ENCODE results near the gene EIF5B.
"Not testable (repeated sequence)": the region's sequence is repeated elsewhere in the genome, so short reads cannot be mapped to it uniquely, and the experiment has no call there.

The EIF5B gene, protein sequence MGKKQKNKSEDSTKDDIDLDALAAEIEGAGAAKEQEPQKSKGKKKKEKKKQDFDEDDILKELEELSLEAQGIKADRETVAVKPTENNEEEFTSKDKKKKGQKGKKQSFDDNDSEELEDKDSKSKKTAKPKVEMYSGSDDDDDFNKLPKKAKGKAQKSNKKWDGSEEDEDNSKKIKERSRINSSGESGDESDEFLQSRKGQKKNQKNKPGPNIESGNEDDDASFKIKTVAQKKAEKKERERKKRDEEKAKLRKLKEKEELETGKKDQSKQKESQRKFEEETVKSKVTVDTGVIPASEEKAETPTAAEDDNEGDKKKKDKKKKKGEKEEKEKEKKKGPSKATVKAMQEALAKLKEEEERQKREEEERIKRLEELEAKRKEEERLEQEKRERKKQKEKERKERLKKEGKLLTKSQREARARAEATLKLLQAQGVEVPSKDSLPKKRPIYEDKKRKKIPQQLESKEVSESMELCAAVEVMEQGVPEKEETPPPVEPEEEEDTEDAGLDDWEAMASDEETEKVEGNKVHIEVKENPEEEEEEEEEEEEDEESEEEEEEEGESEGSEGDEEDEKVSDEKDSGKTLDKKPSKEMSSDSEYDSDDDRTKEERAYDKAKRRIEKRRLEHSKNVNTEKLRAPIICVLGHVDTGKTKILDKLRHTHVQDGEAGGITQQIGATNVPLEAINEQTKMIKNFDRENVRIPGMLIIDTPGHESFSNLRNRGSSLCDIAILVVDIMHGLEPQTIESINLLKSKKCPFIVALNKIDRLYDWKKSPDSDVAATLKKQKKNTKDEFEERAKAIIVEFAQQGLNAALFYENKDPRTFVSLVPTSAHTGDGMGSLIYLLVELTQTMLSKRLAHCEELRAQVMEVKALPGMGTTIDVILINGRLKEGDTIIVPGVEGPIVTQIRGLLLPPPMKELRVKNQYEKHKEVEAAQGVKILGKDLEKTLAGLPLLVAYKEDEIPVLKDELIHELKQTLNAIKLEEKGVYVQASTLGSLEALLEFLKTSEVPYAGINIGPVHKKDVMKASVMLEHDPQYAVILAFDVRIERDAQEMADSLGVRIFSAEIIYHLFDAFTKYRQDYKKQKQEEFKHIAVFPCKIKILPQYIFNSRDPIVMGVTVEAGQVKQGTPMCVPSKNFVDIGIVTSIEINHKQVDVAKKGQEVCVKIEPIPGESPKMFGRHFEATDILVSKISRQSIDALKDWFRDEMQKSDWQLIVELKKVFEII

DNA sequence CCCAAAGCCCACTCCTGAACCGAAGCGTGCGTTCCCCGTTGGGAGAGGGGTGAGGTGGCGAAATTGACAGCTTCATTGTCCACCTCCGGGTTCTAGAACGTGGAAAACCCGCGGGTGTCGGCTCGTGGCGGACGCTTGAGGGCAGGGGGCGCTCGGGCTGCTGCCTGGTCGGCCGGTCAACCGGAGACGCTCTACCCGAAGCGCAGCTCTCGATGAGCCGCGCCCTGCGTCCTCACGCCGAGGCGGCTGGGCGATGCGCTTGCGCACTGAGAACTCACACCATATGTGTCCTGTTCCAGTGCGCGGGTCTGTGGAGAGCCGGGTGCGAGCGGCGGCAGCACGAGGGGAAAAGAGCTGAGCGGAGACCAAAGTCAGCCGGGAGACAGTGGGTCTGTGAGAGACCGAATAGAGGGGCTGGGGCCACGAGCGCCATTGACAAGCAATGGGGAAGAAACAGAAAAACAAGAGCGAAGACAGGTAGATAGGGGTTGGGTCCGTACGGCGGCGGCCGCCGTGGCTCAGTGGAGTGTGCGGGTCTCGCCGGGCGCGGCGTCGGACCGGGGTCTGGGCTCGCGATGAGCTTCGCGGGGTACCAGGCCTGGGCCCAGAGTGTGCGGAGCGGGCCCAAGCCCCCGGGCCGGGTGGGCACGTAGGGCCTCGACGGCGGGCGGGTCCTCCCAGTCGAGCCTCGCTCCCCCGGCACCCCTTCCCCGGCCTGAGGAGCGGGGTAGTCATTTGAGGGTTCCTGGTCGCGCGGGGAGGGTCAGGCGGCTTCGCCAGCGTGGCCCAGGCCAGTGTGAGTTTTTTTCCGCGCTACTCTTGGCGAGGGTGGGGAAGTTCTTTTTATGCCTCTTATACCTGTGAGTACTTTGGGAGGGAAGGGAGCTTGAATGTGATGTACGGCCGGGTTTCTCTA lies at the start of gene EIF5B:
TSS of gene EIF5B (plus strand) at position 277 of the 916 bp plus-strand sequence. CDS start at position 443, 166 bp downstream.
- peak; percentile 93 for DNase-seq (ENCODE audit: extremely low spot score)
- ChIA-PET POLR2A (interaction anchor here (0.6 to 1.5 kb wide), 3 partner anchors 117 to 155 kb away, joined by 3 read pairs; no protein-coding TSS in a partner anchor), CTCF (interaction anchor here (0.7 to 4.4 kb wide), 17 partner anchors 10 to 196 kb away, joined by 3 to 32 read pairs (median 3); partner anchors contain the start of genes C2orf15, LIPT1 and TSGA10)
- TF ChIP-seq, protein P1, sequence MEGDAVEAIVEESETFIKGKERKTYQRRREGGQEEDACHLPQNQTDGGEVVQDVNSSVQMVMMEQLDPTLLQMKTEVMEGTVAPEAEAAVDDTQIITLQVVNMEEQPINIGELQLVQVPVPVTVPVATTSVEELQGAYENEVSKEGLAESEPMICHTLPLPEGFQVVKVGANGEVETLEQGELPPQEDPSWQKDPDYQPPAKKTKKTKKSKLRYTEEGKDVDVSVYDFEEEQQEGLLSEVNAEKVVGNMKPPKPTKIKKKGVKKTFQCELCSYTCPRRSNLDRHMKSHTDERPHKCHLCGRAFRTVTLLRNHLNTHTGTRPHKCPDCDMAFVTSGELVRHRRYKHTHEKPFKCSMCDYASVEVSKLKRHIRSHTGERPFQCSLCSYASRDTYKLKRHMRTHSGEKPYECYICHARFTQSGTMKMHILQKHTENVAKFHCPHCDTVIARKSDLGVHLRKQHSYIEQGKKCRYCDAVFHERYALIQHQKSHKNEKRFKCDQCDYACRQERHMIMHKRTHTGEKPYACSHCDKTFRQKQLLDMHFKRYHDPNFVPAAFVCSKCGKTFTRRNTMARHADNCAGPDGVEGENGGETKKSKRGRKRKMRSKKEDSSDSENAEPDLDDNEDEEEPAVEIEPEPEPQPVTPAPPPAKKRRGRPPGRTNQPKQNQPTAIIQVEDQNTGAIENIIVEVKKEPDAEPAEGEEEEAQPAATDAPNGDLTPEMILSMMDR (IDR thresholded peaks at IDR 0.05; ENCODE audit: control extremely low read depth, extremely low read depth, low read depth, missing control alignments) = peak; percentile 90

DNA sequence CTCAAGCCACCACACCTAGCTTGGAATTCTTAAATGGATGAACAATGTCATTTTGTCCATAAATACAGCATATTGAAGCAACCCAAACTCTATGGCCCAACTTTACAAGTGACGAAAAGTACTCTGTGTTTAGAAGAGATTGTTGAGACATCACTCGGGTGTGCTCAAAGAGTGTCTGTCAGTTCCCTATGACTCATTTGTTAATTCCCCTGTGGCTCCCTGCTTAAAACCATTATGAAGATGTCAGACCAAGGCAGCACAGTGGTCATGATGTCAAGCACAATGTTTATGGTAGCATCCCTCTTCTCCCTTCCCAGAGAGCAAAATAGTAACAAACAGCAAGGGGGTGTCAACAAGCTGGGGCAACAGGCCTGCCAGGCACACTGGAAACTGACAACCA lies 39.2 kb upstream of the EIF5B start:
- TF ChIP-seq, protein P1 (IDR thresholded peaks at IDR 0.05; ENCODE audit: control extremely low read depth, extremely low read depth, low read depth, missing control alignments) = no peak
- ChIA-PET CTCF (interaction anchor here (1.6 kb wide), 1 partner anchor 37 kb away, joined by 5 read pairs; no protein-coding TSS in a partner anchor), POLR2A (no interaction called here)
- DNase-seq (ENCODE audit: extremely low spot score) = no peak

DNA sequence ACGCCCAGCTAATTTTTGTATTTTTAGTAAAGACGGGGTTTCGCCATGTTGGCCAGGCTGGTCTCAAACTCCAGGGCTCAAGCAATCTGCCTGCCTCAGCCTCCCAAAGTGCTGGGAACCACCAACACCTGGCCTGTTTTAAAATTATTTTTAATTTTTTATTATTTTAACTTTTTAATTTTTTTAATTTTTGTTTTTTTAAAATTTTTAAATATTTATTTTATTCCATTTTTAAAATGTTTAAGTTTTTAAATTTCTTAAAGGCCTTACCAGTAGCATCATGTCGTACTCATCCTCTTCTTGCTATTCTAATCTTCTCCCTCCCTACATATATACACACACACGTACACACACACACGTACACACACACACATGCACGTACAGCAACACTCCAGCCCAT lies 37.6 kb upstream of the EIF5B start:
- ChIA-PET CTCF (no interaction called here), POLR2A (no interaction called here)
- TF ChIP-seq, protein P1 (IDR thresholded peaks at IDR 0.05; ENCODE audit: control extremely low read depth, extremely low read depth, low read depth, missing control alignments) = no peak
- DNase-seq (ENCODE audit: extremely low spot score) = no peak

DNA sequence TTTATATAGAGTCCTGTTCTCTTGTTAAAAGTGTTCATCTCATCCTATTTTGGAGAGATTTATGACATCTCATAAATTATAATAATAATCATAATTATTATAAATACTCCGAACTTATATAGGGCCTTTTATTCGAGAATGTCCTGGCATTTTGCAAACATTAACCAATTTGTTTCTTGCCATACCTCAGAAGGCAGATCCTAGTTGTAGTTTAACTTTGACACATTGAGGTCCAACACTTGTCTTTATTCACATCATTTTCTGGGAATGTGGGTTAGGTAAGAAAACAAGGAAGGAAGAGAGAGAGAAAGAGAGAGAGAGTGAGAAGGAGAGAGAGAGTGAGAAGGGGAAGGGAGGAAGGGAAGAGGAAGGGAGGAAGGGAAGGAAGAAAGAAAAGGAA lies 36.1 kb upstream of the EIF5B start, which contains the start of gene LYG1:
TSS of gene LYG1 (minus strand) at position 101 of the 400 bp plus-strand sequence. CDS start 5,527 bp downstream, outside the sequence.
- POLR2A ChIA-PET; DNase-seq (ENCODE audit: extremely low spot score); CTCF ChIA-PET: not testable (repeated sequence)

DNA sequence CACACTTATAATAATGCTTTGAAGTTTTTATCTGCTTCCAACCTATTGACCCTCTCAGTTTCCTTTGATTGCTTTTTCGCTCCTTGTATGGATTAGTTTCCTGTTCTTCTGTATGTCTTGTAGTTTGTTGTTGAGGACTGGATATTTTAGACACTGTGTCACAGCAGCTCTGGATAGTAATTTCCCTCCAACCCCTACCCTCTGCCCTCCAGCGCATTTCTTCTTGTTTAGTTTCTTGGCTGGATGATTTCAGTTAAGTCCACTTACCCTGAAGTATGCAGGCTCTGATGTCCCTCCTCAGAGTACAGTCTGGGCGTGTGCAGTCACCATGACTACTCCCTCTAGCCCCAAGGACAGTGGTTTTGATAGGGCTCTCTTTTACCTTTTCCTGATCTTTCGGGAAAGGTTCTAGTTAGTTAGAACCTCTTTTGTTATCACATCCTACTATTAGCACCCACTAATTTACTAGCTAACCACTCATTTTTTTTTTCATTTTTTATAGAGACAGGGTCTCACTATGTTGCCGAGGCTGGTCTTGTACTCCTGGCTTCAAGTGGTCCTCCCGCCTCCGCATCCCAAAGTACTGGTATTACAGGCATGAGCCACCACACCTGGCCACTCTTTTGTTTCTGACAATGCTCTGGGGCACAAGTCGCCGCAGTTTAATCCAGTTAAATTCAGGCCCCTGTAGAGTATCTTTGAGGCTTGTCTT lies 19.9 kb upstream of the EIF5B start:
- ChIA-PET CTCF (no interaction called here), POLR2A (no interaction called here)
- TF ChIP-seq, protein P1 (IDR thresholded peaks at IDR 0.05; ENCODE audit: control extremely low read depth, extremely low read depth, low read depth, missing control alignments) = no peak
- no peak for DNase-seq (ENCODE audit: extremely low spot score)

DNA sequence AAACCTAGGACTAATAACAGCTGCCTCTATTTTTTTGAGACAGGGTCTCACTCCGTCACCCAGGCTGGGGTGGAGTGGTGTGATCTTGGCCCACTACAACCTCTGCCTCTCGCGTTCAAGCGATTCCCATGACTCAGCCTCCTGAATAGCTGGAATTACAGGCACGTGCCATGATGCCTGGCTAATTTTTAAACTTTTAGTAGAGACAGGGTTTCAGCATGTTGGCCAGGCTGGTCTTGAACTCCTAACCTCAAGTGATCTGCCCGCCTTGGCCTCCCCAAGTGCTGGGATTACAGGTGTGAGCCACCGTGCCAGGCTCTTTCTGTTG lies 19.4 kb upstream of the EIF5B start:
- POLR2A ChIA-PET = interaction anchor here (0.6 kb wide), 1 partner anchor 29 kb away, joined by 4 read pairs; no protein-coding TSS in a partner anchor
- CTCF ChIA-PET = interaction anchor here (1.3 kb wide), 1 partner anchor 15 kb away, joined by 3 read pairs; no protein-coding TSS in a partner anchor
- not testable (repeated sequence) for DNase-seq (ENCODE audit: extremely low spot score)

Data from GM10248 (cell line).